ENCODE measurements around the gene GNAS. TPM values are rescaled to one million over a fixed set of nuclear protein-coding genes. Genes with fewer than 3 reads are reported as not detected.
A peak's percentile ranks its signal among the peaks of the same experiment; 100 is the strongest.

The GNAS gene
- total RNA-seq, 1 donor, result 474 TPM

GRCh38 chr20:58870293-58871014, 17.9 kb downstream of the GNAS start:
- no peak overlapping the region for H3K4me3 ChIP-seq (ENCODE audit: low read depth, low read length)
- DNase-seq (ENCODE audit: low read depth), result peak; percentile 73
- TF ChIP-seq CTCF (IDR thresholded peaks at IDR 0.05; ENCODE audit: insufficient read depth, low read length), result peak; percentile 98

GRCh38 chr20:58871533-58872102, 19.1 kb downstream of the GNAS start:
- H3K4me3 ChIP-seq (ENCODE audit: low read depth, low read length), result no peak overlapping the region
- DNase-seq (ENCODE audit: low read depth), result no peak
- TF ChIP-seq CTCF (IDR thresholded peaks at IDR 0.05; ENCODE audit: insufficient read depth, low read length), result no peak

- no peak for TF ChIP-seq CTCF (IDR thresholded peaks at IDR 0.05; ENCODE audit: insufficient read depth, low read length)
- H3K4me3 ChIP-seq (ENCODE audit: low read depth, low read length), result no peak overlapping the region
- DNase-seq (ENCODE audit: low read depth), result no peak
These were observed 22.0 kb downstream of the GNAS start for GRCh38 chr20:58874469-58874868.

GRCh38 chr20:58875111-58875510, 22.6 kb downstream of the GNAS start:
- no peak overlapping the region for H3K4me3 ChIP-seq (ENCODE audit: low read depth, low read length)
- no peak for TF ChIP-seq CTCF (IDR thresholded peaks at IDR 0.05; ENCODE audit: insufficient read depth, low read length)

GRCh38 chr20:58875541-58876134, 23.1 kb downstream of the GNAS start:
- peak; percentile 27 for DNase-seq (ENCODE audit: low read depth)
- H3K4me3 ChIP-seq (ENCODE audit: low read depth, low read length), result no peak overlapping the region
- no peak for TF ChIP-seq CTCF (IDR thresholded peaks at IDR 0.05; ENCODE audit: insufficient read depth, low read length)

More at GRCh38 chr20:58875111-58875510, 22.6 kb downstream of the GNAS start:
- DNase-seq (ENCODE audit: low read depth), result no peak

- no peak overlapping the region for H3K4me3 ChIP-seq (ENCODE audit: low read depth, low read length)
- no peak for DNase-seq (ENCODE audit: low read depth)
- no peak for TF ChIP-seq CTCF (IDR thresholded peaks at IDR 0.05; ENCODE audit: insufficient read depth, low read length)
These were observed 23.9 kb downstream of the GNAS start for GRCh38 chr20:58876437-58876836.

Data from fibroblast of the aortic adventitia (primary cell).